IMR-90 (cell line): Measurements from ENCODE around the gene TNRC6C. TPM values are rescaled to one million over a fixed set of nuclear protein-coding genes. Genes with fewer than 3 reads are reported as not detected.

Source experiments
- ATAC-seq: fragments of 200-7000 bp; cut with Tn5 transposase; 2 replicates; pipeline ENCODE4 v1.9.1; 2020; ENCODE audit warnings: low read depth, mild to moderate bottlenecking, moderate library complexity
- BruUV-seq: library from RNA; stranded (reverse); fragments of 400-500 nt; replicated peaks from 2 replicates; lab custom pipeline; 2021; lab: Mats Ljungman, UMichigan
- CTCF ChIA-PET: fragments of 300-600 bp; formaldehyde crosslinking; extraction: SDS; loops from one replicate; lab custom pipeline; 2021; ENCODE audit warnings: antibody characterized with exemption; lab: Yijun Ruan, JAX
- POLR2A ChIA-PET: fragments of 300-600 bp; sonication (Branson Sonifier 250); formaldehyde crosslinking; loops from one replicate; lab custom pipeline; 2022; ENCODE audit warnings: antibody characterized with exemption; ENCODE audit not compliant: unreplicated experiment; lab: Charles Lee
- DNase-seq: peaks from one replicate; pipeline ENCODE4 v3.0.0; 2013
- H2AFZ ChIP-seq: replicated peaks from 2 replicates; pipeline ENCODE3; 2013; ENCODE audit warnings: low read length, mild to moderate bottlenecking; ENCODE audit not compliant: poor library complexity
- H2AK5ac ChIP-seq: 2 replicates; pipeline ENCODE4 v1.6.1; 2013; ENCODE audit warnings: low read depth, low read length, inconsistent platforms
- H2AK9ac ChIP-seq: replicated peaks from 2 replicates; pipeline ENCODE3; 2013; ENCODE audit warnings: mild to moderate bottlenecking, low read depth, low read length, moderate library complexity; ENCODE audit not compliant: poor library complexity
- H2BK120ac ChIP-seq: 2 replicates; pipeline ENCODE4 v1.6.1; 2013; ENCODE audit warnings: low read depth, low read length, inconsistent platforms
- H2BK15ac ChIP-seq: 3 replicates; pipeline ENCODE4 v1.6.1; 2013; ENCODE audit warnings: low read depth, low read length, inconsistent platforms
- H2BK20ac ChIP-seq: 2 replicates; pipeline ENCODE4 v1.6.1; 2013; ENCODE audit warnings: low read depth, mild to moderate bottlenecking, inconsistent platforms, low read length, moderate library complexity
- H2BK5ac ChIP-seq: 2 replicates; pipeline ENCODE4 v1.6.1; 2013; ENCODE audit warnings: mild to moderate bottlenecking, low read depth, low read length, inconsistent platforms; ENCODE audit not compliant: poor library complexity, severe bottlenecking
- H3K14ac ChIP-seq: replicated peaks from 2 replicates; pipeline ENCODE4 v1.6.1; 2013; ENCODE audit warnings: low read depth, low read length, inconsistent platforms
- H3K18ac ChIP-seq: 2 replicates; pipeline ENCODE4 v1.6.1; 2013; ENCODE audit warnings: low read depth, low read length, control low read depth
- H3K23ac ChIP-seq: 2 replicates; pipeline ENCODE4 v1.6.1; 2013; ENCODE audit warnings: low read depth, low read length, inconsistent platforms
- H3K27ac ChIP-seq: 2 replicates; pipeline ENCODE4 v1.5.1; 2013; ENCODE audit warnings: mild to moderate bottlenecking, control low read depth, low read length; ENCODE audit not compliant: insufficient read depth
- H3K27me3 ChIP-seq: 2 replicates; pipeline ENCODE4 v1.6.1; 2013; ENCODE audit warnings: low read length; ENCODE audit not compliant: control insufficient read depth, insufficient read depth
- H3K36me3 ChIP-seq: 2 replicates; pipeline ENCODE4 v1.6.1; 2013; ENCODE audit warnings: low read length, mixed read lengths; ENCODE audit not compliant: control insufficient read depth, insufficient read depth
- H3K4ac ChIP-seq: 2 replicates; pipeline ENCODE4 v1.6.1; 2013; ENCODE audit warnings: low read depth, low read length, inconsistent platforms
- H3K4me1 ChIP-seq: 2 replicates; pipeline ENCODE4 v1.6.1; 2013; ENCODE audit warnings: low read length, mixed read lengths; ENCODE audit not compliant: control insufficient read depth, insufficient read depth
- H3K4me2 ChIP-seq: 2 replicates; pipeline ENCODE4 v1.6.1; 2013; ENCODE audit warnings: low read depth, mild to moderate bottlenecking, control low read depth, low read length, moderate library complexity
- H3K4me3 ChIP-seq: 2 replicates; pipeline ENCODE4 v1.5.1; 2013; ENCODE audit warnings: low read depth, mild to moderate bottlenecking, control low read depth, low read length, moderate library complexity; ENCODE audit not compliant: insufficient read depth
- H3K56ac ChIP-seq: 2 replicates; pipeline ENCODE4 v1.6.1; 2013; ENCODE audit warnings: low read length, inconsistent platforms; ENCODE audit not compliant: insufficient read depth; ENCODE audit errors: extremely low read depth
- H3K79me1 ChIP-seq, 2 experiments: 2 replicates each; pipeline ENCODE4 v1.6.1; 2013; ENCODE audit warnings: low read length in 2 of 2, inconsistent platforms in 1 of 2, low read depth in 1 of 2
- H3K9ac ChIP-seq: 2 replicates; pipeline ENCODE4 v1.6.1; 2013; ENCODE audit warnings: low read depth, low read length, control low read depth
- H3K9me1 ChIP-seq: 2 replicates; pipeline ENCODE4 v1.6.1; 2013; ENCODE audit warnings: low read length, inconsistent platforms; ENCODE audit not compliant: insufficient read depth
- H3K9me3 ChIP-seq: 2 replicates; pipeline ENCODE4 v1.6.1; 2013; ENCODE audit warnings: low read length; ENCODE audit not compliant: control insufficient read depth, insufficient read depth
- H4K20me1 ChIP-seq: 2 replicates; pipeline ENCODE4 v1.6.1; 2013; ENCODE audit warnings: low read length, inconsistent platforms; ENCODE audit not compliant: insufficient read depth
- H4K5ac ChIP-seq: 2 replicates; pipeline ENCODE4 v1.6.1; 2013; ENCODE audit warnings: mild to moderate bottlenecking, low read depth, low read length, control low read depth
- H4K8ac ChIP-seq, 2 experiments: 2 replicates each; pipeline ENCODE4 v1.6.1; 2013; ENCODE audit warnings: low read depth in 2 of 2, low read length in 2 of 2, control low read depth in 1 of 2, inconsistent platforms in 1 of 2
- H4K91ac ChIP-seq: 2 replicates; pipeline ENCODE4 v1.6.1; 2013; ENCODE audit warnings: low read depth, low read length, inconsistent platforms; ENCODE audit not compliant: insufficient read depth
- CEBPB ChIP-seq: IDR thresholded peaks from 2 replicates; pipeline ENCODE4 v1.6.1; 2012; ENCODE audit warnings: low read depth, low read length, improper control_type of control experiment
- CHD1 ChIP-seq: IDR thresholded peaks from 2 replicates; pipeline ENCODE4 v1.6.1; 2012; ENCODE audit warnings: low read depth, low read length, improper control_type of control experiment
- CTCF ChIP-seq: conservative IDR thresholded peaks from 2 replicates; pipeline ENCODE4 v1.5.1; 2012; ENCODE audit warnings: mild to moderate bottlenecking, low read depth, low read length, improper control_type of control experiment
- FOS ChIP-seq: fragments of 150-350 bp; IDR thresholded peaks from 2 replicates; pipeline ENCODE4 v1.6.1; 2016; ENCODE audit warnings: low read depth, low read length
- MAFK ChIP-seq: IDR thresholded peaks from 2 replicates; pipeline ENCODE4 v1.6.1; 2012; ENCODE audit warnings: low read depth, low read length, improper control_type of control experiment
- RAD21 ChIP-seq: IDR thresholded peaks from 2 replicates; pipeline ENCODE4 v1.6.1; 2012; ENCODE audit warnings: low read length, improper control_type of control experiment
- RCOR1 ChIP-seq: IDR thresholded peaks from 2 replicates; pipeline ENCODE4 v1.6.1; 2012; ENCODE audit warnings: mild to moderate bottlenecking, low read length, improper control_type of control experiment; ENCODE audit not compliant: insufficient replicate concordance
- RFX5 ChIP-seq: IDR thresholded peaks from 2 replicates; pipeline ENCODE4 v1.8.0; 2012; ENCODE audit warnings: low read depth, mild to moderate bottlenecking, low read length, moderate library complexity
- whole genome bisulfite sequencing, 2 experiments: methylation state at CpG; one replicate each; pipeline versions ENCODE4 v1.1.5 to v1.1.7; 2013; ENCODE audit warnings: missing lambda C conversion rate in 2 of 2; ENCODE audit not compliant: insufficient read length in 1 of 2; ENCODE audit errors: extremely low coverage in 2 of 2; 5-methylcytosine and 5-hydroxymethylcytosine counted together
- dilution Hi-C: fragments of 300-500 bp; cut with HindIII; formaldehyde crosslinking; loops from one replicate; pipeline ENCODE4 v1.14.3; 2018; ENCODE audit warnings: low sequenced_read_pairs; ENCODE audit not compliant: unreplicated experiment
- in situ Hi-C: fragments of 300-500 bp; cut with MboI; formaldehyde crosslinking; loops from 3 replicates; pipeline ENCODE4 v1.14.3; 2019; ENCODE audit warnings: low sequenced_read_pairs, inconsistent platforms, mixed read lengths
- intact Hi-C: fragments of 100-400 bp; cut with micrococcal nuclease; formaldehyde crosslinking; loops from 2 replicates; pipeline ENCODE4 v1.10.0; 2022
- polyA plus RNA-seq, 3 experiments: library from polyadenylated mRNA; depleted of rRNA; stranded (reverse); fragments of >200 nt; gene quantifications; 2 replicates each; pipeline ENCODE4 v1.2.3, GENCODE V29; 2012; ENCODE audit warnings: low replicate concordance in 1 of 3
- total RNA-seq: library from RNA; depleted of rRNA; stranded (reverse); fragments of >200 nt; gene quantifications from 2 replicates; pipeline ENCODE4 v1.2.3, GENCODE V29; 2012
- TF ChIP-seq, protein P1 (sequence below): fragments of 150-350 bp; IDR thresholded peaks from 2 replicates; pipeline ENCODE4 v1.6.1; 2017; ENCODE audit warnings: mild to moderate bottlenecking, antibody characterized with exemption, low read length, low read depth
- TF ChIP-seq, protein P2 (sequence below): fragments of 150-350 bp; IDR thresholded peaks from 2 replicates; pipeline ENCODE4 v1.6.1; 2016; ENCODE audit warnings: low read depth, mild to moderate bottlenecking, low read length, moderate library complexity, borderline replicate concordance

The TNRC6C gene
- total and polyA plus RNA-seq, 2 of the 4 experiments (the other 2 are of a cell fraction): 1.6 to 2.7 TPM

DNA sequence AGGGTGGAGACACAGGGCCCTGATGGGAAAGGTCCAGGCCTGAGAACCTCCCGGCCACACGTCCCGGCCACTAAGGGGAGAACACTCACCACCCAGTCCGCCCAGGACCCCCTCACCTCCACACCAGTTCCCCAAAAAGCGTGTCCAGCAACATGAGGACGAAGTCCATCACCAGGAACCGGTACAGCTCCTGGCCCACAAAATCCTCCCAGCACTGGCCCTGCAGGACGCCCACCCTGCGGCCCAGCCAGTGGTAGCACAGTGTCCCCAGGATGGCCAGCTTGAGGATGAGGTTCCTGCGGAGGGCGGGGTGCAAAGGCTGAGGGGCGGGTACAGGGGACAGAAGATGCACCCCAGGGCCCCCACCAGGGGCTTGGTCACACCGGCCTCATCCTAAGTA lies 162.0 kb downstream of the TNRC6C start:
- Histone ChIP-seq H3K4ac (no peak overlapping the region), H3K27ac (no peak overlapping the region), H3K56ac (no peak overlapping the region), H2BK5ac (no peak overlapping the region), H3K9me3 (no peaks in the 10 kb centered on the region), H3K9ac (no peak overlapping the region), H4K20me1 (no peaks in the 10 kb centered on the region; the same call in 1 of the 2 replicates), H2AK9ac (no peak overlapping the region), H3K4me2 (no peak overlapping the region), H3K27me3 (peaks cover 5% of the 10 kb centered on the region; the same call in 1 of the 2 replicates), H2BK15ac (no peak overlapping the region), H3K23ac (no peak overlapping the region), H3K79me1 (no peaks in the 10 kb centered on the region), H3K9me1 (no peaks in the 10 kb centered on the region), H3K36me3 (no peaks in the 10 kb centered on the region), H2AFZ (no peak overlapping the region), H3K14ac (no peak overlapping the region), H4K5ac (no peak overlapping the region), H4K8ac (no peak overlapping the region), H2BK120ac (no peak overlapping the region), H4K91ac (no peak overlapping the region), H3K4me3 (no peak overlapping the region), H2BK20ac (no peak overlapping the region), H2AK5ac (no peak overlapping the region), H3K4me1 (no peaks in the 10 kb centered on the region), H3K18ac (no peak overlapping the region)
- in situ Hi-C loops (no loop called here), dilution Hi-C loops (no loop called here), intact Hi-C loops (no loop called here)
- ChIA-PET POLR2A (no interaction called here), CTCF (no interaction called here)
- DNase-seq (no peak), ATAC-seq (no peak)
- WGBS, 2 experiments: 20% methylated on average over 1 of the region's 13 CpGs; no CpG with 5 or more reads in 1 of the 2 experiments
- no TSS peak for BruUV-seq
- TF ChIP-seq, protein P1, sequence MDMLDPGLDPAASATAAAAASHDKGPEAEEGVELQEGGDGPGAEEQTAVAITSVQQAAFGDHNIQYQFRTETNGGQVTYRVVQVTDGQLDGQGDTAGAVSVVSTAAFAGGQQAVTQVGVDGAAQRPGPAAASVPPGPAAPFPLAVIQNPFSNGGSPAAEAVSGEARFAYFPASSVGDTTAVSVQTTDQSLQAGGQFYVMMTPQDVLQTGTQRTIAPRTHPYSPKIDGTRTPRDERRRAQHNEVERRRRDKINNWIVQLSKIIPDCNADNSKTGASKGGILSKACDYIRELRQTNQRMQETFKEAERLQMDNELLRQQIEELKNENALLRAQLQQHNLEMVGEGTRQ: no peak
- no peak for TF ChIP-seq RFX5
- no peak for TF ChIP-seq MAFK
- TF ChIP-seq CTCF: no peak
- no peak for TF ChIP-seq RCOR1
- no peak for TF ChIP-seq RAD21
- TF ChIP-seq CHD1: no peak
- TF ChIP-seq, protein P2, sequence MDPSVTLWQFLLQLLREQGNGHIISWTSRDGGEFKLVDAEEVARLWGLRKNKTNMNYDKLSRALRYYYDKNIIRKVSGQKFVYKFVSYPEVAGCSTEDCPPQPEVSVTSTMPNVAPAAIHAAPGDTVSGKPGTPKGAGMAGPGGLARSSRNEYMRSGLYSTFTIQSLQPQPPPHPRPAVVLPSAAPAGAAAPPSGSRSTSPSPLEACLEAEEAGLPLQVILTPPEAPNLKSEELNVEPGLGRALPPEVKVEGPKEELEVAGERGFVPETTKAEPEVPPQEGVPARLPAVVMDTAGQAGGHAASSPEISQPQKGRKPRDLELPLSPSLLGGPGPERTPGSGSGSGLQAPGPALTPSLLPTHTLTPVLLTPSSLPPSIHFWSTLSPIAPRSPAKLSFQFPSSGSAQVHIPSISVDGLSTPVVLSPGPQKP: no peak
- no peak for TF ChIP-seq CEBPB
- TF ChIP-seq FOS: no peak
